Right lung (tissue), 5 donors: Measurements from ENCODE around the gene ASIC1. TPM values are rescaled to one million over a fixed set of nuclear protein-coding genes. Genes with fewer than 3 reads are reported as not detected.

Source experiments
- polyA plus RNA-seq, 5 donors: library from polyadenylated mRNA; unstranded; fragments of 120-200 nt; gene quantifications; one replicate each; pipeline versions ENCODE4 v1.2.1 to v1.2.3, GENCODE V29; 2013; ENCODE audit warnings: inconsistent platforms in 1 of 5, low replicate concordance in 1 of 5; ENCODE audit not compliant: insufficient read length in 5 of 5, insufficient read depth in 1 of 5

Gene ASIC1
- polyA plus RNA-seq, 5 donors: 7.2 to 11.5 (median 9.0) TPM

Other genes starting within 250 kb of the ASIC1 start
- gene NCKAP5L, start 229.2 kb upstream of the ASIC1 start, polyA plus RNA-seq: 10 to 100 TPM; 13.4 to 25.7 (median 19.2) TPM
- 1 to 10 TPM; 5.6 to 6.9 (median 6.2) TPM for gene BCDIN3D, start 214.5 kb upstream of the ASIC1 start, polyA plus RNA-seq
- gene FAIM2, start 153.7 kb upstream of the ASIC1 start, polyA plus RNA-seq: 1 to 10 TPM in 1 of 5 donors, under 1 TPM in 4; 0.14 to 1.3 (median 0.57) TPM
- gene AQP2, start 106.9 kb upstream of the ASIC1 start, polyA plus RNA-seq: under 1 TPM; 0.11 to 0.58 (median 0.17) TPM
- 10 to 100 TPM in 2 of 5 donors, 1 to 10 TPM in 3; 3.9 to 11.4 (median 8.4) TPM for gene AQP5, start 95.7 kb upstream of the ASIC1 start, polyA plus RNA-seq
- under 1 TPM; 0.22 to 0.45 (median 0.29) TPM for gene AQP6, start 84.6 kb upstream of the ASIC1 start, polyA plus RNA-seq
- gene RACGAP1, start 32.1 kb upstream of the ASIC1 start, polyA plus RNA-seq: 10 to 100 TPM; 33.4 to 80.0 (median 54.5) TPM
- gene SMARCD1, start 27.7 kb downstream of the ASIC1 start, polyA plus RNA-seq: 100 to 1,000 TPM; 132 to 141 (median 139) TPM
- gene GPD1, start 46.4 kb downstream of the ASIC1 start, polyA plus RNA-seq: 1 to 10 TPM in 2 of 5 donors, under 1 TPM in 3; 0.44 to 3.5 (median 0.72) TPM
- gene COX14, start 54.6 kb downstream of the ASIC1 start, polyA plus RNA-seq: 10 to 100 TPM; 32.2 to 47.9 (median 35.1) TPM
- 10 to 100 TPM; 59.2 to 77.7 (median 65.6) TPM for gene CERS5, start 109.8 kb downstream of the ASIC1 start, polyA plus RNA-seq
- 10 to 100 TPM; 63.3 to 98.3 (median 84.1) TPM for gene LIMA1, start 225.9 kb downstream of the ASIC1 start, polyA plus RNA-seq